Testis (tissue), 3 donors: ENCODE data around the gene GPR176. TPM values are rescaled to one million over a fixed set of nuclear protein-coding genes. Genes with fewer than 3 reads are reported as not detected.

ENCODE experiments used
- DNase-seq: peaks from one replicate; pipeline ENCODE4 v3.0.0-alpha.2; 2019
- H3K27ac ChIP-seq, 2 donors: fragments of 200-600 bp; sonication (generic); one replicate each; pipeline ENCODE4 v1.5.1; 2019
- H3K27me3 ChIP-seq: fragments of 200-600 bp; sonication (generic); one replicate; pipeline ENCODE4 v1.5.1; 2019
- H3K36me3 ChIP-seq: fragments of 200-600 bp; sonication (generic); one replicate; pipeline ENCODE4 v1.5.1; 2017; ENCODE audit warnings: low read depth; ENCODE audit errors: missing control alignments
- H3K4me1 ChIP-seq: fragments of 200-600 bp; sonication (generic); one replicate; pipeline ENCODE4 v1.5.1; 2019
- H3K4me3 ChIP-seq, 2 donors: fragments of 200-600 bp; sonication (generic); one replicate each; pipeline ENCODE4 v1.5.1; 2017 to 2019
- H3K9me3 ChIP-seq: fragments of 200-600 bp; sonication (generic); one replicate; pipeline ENCODE4 v1.5.1; 2017
- POLR2A ChIP-seq: fragments of 450-650 bp; IDR thresholded peaks from one replicate; pipeline ENCODE4 v1.6.1; 2017; ENCODE audit warnings: antibody characterized with exemption, mild to moderate bottlenecking, moderate library complexity
- WGBS, 2 donors: methylation state at CpG; one replicate each; pipeline ENCODE4 v1.1.5; 2018; 5-methylcytosine and 5-hydroxymethylcytosine counted together
- intact Hi-C: fragments of 100-400 bp; cut with DNase I; formaldehyde crosslinking; loops from one replicate; pipeline ENCODE4 v1.15.1; 2023; ENCODE audit warnings: low total_unique reads
- polyA plus RNA-seq: library from polyadenylated mRNA; stranded (reverse); fragments of 350-450 nt; fragmentation: Illumina TruSeq; extraction: RNeasy Lipid Tissue Mini Kit (QIAGEN cat#74804); gene quantifications from one replicate; pipeline ENCODE4 v1.2.3, GENCODE V29; 2014; ENCODE audit warnings: low read depth, low replicate concordance; ENCODE audit not compliant: insufficient read depth
- total RNA-seq, 2 donors: library from RNA; depleted of rRNA; stranded (reverse); fragments of >200 nt; gene quantifications; one replicate each; pipeline ENCODE4 v1.2.3, GENCODE V29; 2016
- TF ChIP-seq, protein P1 (sequence below), 3 experiments: fragments of 450-650 bp in 2 of 3; fragments of 200-600 bp in 1 of 3; sonication (generic) in 1 of 3; IDR thresholded peaks; one replicate each; pipeline ENCODE4 v1.5.1; 2016 to 2019; ENCODE audit warnings: antibody characterized with exemption in 3 of 3, mild to moderate bottlenecking in 2 of 3, moderate library complexity in 1 of 3

Gene GPR176
- total and polyA plus RNA-seq, 3 donors from 2014 or later: 22.0 to 34.1 (median 23.1) TPM

DNA sequence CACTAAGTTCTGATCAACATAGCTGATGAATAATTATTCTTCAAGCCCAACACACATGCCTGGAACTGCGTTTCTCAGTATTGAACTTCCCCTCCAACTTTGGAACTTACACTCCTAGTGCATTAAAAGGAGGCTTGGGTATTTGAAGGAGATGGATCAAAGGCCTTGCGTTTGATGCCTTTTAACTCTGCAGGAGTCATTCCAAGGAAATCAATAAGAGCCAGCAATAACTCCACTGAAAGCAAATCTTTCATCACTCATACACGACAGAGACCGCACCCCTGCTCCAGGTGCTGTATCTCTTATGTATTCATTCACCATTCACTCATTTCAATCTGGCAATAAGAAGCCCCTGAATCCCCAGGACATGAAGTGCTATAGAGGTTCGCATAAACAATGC is 123.5 kb downstream of the GPR176 start:
- no peak for DNase-seq
- Histone ChIP-seq H3K27me3 (no peaks in the 10 kb centered on the region), H3K27ac (no peak overlapping the region), H3K9me3 (no peaks in the 10 kb centered on the region), H3K4me1 (no peaks in the 10 kb centered on the region), H3K36me3 (no peaks in the 10 kb centered on the region), H3K4me3 (no peak overlapping the region)
- WGBS, 2 donors: 79 to 88% methylated on average over 5 of the region's 5 CpGs
- TF ChIP-seq POLR2A: no peak
- TF ChIP-seq, protein P1, sequence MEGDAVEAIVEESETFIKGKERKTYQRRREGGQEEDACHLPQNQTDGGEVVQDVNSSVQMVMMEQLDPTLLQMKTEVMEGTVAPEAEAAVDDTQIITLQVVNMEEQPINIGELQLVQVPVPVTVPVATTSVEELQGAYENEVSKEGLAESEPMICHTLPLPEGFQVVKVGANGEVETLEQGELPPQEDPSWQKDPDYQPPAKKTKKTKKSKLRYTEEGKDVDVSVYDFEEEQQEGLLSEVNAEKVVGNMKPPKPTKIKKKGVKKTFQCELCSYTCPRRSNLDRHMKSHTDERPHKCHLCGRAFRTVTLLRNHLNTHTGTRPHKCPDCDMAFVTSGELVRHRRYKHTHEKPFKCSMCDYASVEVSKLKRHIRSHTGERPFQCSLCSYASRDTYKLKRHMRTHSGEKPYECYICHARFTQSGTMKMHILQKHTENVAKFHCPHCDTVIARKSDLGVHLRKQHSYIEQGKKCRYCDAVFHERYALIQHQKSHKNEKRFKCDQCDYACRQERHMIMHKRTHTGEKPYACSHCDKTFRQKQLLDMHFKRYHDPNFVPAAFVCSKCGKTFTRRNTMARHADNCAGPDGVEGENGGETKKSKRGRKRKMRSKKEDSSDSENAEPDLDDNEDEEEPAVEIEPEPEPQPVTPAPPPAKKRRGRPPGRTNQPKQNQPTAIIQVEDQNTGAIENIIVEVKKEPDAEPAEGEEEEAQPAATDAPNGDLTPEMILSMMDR (IDR thresholded peaks at IDR 0.05): no peak
- intact Hi-C loops: no loop called here

DNA sequence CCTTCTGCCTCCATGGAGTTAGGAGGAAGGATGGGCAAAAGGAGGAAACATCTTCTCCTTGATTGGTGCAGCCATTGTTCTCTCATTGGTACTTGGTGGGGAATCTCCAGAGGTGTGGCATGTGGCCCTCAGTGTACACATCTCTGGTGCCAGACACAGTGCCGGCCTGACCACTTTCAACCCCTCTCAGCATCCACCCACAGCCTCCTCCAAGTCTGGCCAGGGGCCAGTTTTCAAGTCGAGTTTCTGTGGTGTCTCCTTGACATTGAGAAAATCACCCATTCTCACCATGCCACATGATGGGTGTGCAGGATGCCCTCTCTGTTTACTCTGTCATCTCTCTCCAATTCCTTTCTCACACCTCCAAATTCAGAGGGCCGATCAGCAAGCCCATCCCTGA is 124.6 kb downstream of the GPR176 start:
- intact Hi-C loops: no loop called here
- no peak for DNase-seq
- no peaks in the 10 kb centered on the region for H3K9me3 ChIP-seq
- no peak overlapping the region for H3K27ac ChIP-seq
- H3K27me3 ChIP-seq: no peaks in the 10 kb centered on the region
- 64 to 68% methylated on average over 3 of the region's 3 CpGs for WGBS, 2 donors
- no peak overlapping the region for H3K4me3 ChIP-seq
- H3K4me1 ChIP-seq: no peaks in the 10 kb centered on the region
- H3K36me3 ChIP-seq: no peaks in the 10 kb centered on the region
- no peak for TF ChIP-seq POLR2A
- TF ChIP-seq, protein P1 (IDR thresholded peaks at IDR 0.05): no peak

DNA sequence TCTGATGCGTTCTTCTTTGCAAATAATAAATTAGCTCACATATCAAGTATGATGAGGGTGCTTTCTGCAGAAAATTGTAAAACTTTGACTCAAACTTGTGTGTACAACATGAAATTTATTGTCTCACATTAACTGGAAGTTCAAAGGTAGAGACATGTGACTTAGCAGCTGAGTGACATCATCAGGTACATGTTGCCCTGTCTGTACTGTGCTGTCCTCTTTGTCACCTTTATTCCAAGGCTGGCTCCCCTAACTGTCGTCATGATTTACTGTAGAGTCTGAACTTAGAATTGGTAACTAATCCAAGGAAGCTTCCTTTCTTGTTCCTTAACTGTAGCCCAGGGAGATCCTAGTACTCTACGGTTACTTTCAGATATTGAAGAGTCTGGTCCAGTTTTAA is 125.1 kb downstream of the GPR176 start:
- TF ChIP-seq POLR2A: no peak
- TF ChIP-seq, protein P1 (IDR thresholded peaks at IDR 0.05): no peak
- Histone ChIP-seq H3K4me3 (no peak overlapping the region), H3K27ac (no peak overlapping the region), H3K4me1 (no peaks in the 10 kb centered on the region), H3K27me3 (no peaks in the 10 kb centered on the region), H3K9me3 (no peaks in the 10 kb centered on the region), H3K36me3 (no peaks in the 10 kb centered on the region)
- intact Hi-C loops: no loop called here
- DNase-seq: no peak
- WGBS, 2 donors: 90 to 94% methylated on average over 3 of the region's 3 CpGs

DNA sequence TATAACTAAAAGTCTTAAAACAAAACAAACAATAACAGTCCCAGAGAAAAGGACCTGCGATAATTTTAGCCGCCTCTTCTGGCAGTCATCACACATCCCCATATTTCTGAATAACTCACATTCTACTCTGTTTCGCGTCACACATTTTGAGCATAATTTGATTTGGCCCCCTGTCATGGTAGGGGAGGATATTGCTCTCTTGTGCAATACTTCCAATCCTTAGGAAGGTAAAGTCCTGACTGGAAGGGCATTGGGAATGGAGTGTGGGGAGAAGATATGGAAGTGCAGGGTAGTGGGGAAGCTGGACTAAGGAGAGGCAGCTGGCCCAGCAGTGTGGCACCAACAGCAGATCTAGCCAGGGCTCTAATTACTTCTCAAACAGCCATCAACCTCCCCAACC is 126.1 kb downstream of the GPR176 start:
- Histone ChIP-seq H3K36me3 (no peaks in the 10 kb centered on the region), H3K4me3 (no peak overlapping the region), H3K27ac (no peak overlapping the region), H3K9me3 (no peaks in the 10 kb centered on the region), H3K27me3 (no peaks in the 10 kb centered on the region), H3K4me1 (no peaks in the 10 kb centered on the region)
- no peak for TF ChIP-seq POLR2A
- TF ChIP-seq, protein P1 (IDR thresholded peaks at IDR 0.05): no peak
- no peak for DNase-seq
- intact Hi-C loops: no loop called here
- 80 to 83% methylated on average over 4 of the region's 4 CpGs for WGBS, 2 donors

DNA sequence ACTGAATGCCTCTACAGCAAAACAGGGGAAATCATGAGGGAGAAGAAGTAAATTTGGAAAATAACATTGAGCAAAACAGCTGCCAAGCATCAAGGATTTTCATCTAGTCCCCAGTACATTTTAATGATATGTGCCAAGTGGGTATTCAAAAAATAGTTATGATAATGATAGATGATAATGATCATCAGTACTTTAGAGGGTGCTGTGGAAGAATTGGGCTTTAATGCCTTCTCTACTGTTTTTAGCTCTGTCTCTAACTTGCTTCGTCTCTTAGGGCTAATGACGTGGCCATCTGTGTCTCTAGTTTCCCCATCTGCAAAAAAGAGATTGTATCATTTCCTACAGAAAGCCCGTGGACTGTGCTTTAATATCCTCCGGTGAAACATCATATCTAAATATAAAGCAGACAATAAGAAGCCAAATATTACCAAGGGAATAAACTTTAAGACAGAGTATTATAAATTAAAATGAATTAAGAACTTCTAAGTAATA is 127.2 kb downstream of the GPR176 start:
- intact Hi-C loops: no loop called here
- Histone ChIP-seq H3K9me3 (no peaks in the 10 kb centered on the region), H3K36me3 (no peaks in the 10 kb centered on the region), H3K4me3 (no peak overlapping the region), H3K4me1 (no peaks in the 10 kb centered on the region), H3K27ac (no peak overlapping the region), H3K27me3 (no peaks in the 10 kb centered on the region)
- DNase-seq: no peak
- WGBS, 2 donors: 54 to 58% methylated on average over 4 of the region's 4 CpGs
- TF ChIP-seq, protein P1 (IDR thresholded peaks at IDR 0.05): no peak
- no peak for TF ChIP-seq POLR2A
